DMS53 treated with DMSO at 0.1 percent for 48 hours (cell line): ENCODE measurements around the gene CEP250.
"Not testable (repeated sequence)": the region's sequence is repeated elsewhere in the genome, so short reads cannot be mapped to it uniquely, and the experiment has no call there.

Experiments
- DNase-seq: peaks from one replicate; lab custom pipeline; 2025; ENCODE audit not compliant: unreplicated experiment; lab: John Stamatoyannopoulos, UW

The CEP250 gene

GRCh38 chr20:35451295-35451694, 4.1 kb upstream of the CEP250 start:
- DNase-seq: peak; percentile 60

- no peak for DNase-seq
Observed at GRCh38 chr20:35453647-35454046, 1.8 kb upstream of the CEP250 start.

- not testable (repeated sequence) for DNase-seq
Observed at GRCh38 chr20:35456700-35457099, 1.3 kb downstream of the CEP250 start.

- not testable (repeated sequence) for DNase-seq
Observed at GRCh38 chr20:35457539-35457938, 2.1 kb downstream of the CEP250 start.

GRCh38 chr20:35458388-35458787, 3.0 kb downstream of the CEP250 start:
- DNase-seq: no peak

GRCh38 chr20:35461620-35462019, 6.2 kb downstream of the CEP250 start:
- peak; percentile 41 for DNase-seq

DNA sequence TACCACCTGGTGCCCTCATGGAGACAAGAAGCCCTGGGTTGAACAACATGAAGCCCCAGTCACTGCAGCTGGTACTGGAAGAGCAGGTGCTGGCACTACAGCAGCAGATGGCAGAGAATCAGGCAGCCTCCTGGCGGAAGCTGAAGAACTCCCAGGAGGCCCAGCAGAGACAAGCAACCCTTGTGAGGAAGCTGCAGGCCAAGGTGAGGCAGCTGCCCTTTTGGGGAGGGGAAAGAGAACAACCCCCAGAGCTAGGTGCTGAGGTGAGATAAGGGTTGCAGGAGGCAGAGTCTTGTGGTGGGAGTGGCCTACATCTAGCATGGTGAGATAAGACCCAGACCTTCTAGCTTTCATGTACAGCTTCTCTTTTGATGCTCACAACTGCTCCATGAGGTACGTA, 7.0 kb downstream of the CEP250 start:
- DNase-seq: peak; percentile 60

DNA sequence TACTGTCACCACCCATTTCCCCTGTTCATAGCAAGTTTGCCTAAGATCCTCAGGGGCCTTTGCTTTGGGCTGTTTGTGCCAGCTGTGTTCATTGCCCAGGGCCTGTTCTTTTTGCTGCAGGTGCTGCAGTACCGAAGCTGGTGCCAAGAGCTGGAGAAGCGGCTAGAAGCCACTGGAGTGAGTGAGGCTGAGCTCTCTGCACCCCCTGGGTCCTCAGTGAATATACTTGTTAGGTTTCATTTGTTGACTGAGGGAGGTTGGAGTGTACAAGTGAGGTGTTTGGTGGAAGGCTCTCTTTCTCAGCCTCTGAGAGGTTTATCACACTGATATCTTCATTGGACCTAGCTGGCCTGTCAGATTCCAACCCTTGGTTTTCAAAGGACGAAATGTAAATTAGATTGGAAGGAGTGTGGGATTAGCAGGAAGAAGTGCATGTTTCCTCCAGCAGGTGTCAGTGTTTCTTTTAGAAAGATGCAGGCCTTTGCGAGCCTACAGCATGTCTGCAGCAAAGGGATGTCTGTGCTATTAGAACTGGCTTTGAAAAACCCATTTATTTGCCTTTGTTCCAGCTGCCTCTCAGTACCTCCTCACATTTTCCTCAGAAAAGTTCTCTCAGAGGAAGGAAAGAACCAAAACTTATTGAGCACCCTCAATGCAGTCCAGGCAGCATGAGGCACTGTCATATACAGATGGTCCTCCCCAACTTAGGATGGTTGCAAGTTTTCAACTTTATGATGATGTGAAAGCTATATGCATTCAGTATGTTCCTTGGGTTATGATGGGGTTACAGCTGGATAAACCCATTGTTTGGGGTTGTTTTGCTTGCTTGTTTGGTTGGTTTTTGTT, 8.3 kb downstream of the CEP250 start:
- peak; percentile 53 for DNase-seq

DNA sequence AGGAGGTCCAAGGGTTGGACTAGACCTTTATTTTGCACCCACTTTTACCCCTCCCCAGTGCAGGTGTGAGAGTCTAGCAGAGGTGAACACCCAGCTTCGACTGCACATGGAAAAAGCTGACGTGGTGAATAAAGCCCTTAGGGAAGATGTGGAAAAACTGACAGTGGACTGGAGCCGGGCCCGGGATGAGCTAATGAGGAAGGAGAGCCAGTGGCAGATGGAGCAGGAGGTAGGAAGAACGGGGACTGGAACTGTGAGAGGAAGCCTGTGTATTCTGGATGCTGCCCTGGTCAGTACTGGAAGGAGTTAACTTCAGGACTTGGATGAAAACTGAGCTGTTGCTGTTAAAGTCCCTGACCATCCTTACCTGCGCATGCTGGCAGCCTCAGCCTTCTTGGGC, 10.6 kb downstream of the CEP250 start:
- DNase-seq: no peak

- DNase-seq: no peak
Observed at GRCh38 chr20:35466856-35467255, 11.5 kb downstream of the CEP250 start.

DNA sequence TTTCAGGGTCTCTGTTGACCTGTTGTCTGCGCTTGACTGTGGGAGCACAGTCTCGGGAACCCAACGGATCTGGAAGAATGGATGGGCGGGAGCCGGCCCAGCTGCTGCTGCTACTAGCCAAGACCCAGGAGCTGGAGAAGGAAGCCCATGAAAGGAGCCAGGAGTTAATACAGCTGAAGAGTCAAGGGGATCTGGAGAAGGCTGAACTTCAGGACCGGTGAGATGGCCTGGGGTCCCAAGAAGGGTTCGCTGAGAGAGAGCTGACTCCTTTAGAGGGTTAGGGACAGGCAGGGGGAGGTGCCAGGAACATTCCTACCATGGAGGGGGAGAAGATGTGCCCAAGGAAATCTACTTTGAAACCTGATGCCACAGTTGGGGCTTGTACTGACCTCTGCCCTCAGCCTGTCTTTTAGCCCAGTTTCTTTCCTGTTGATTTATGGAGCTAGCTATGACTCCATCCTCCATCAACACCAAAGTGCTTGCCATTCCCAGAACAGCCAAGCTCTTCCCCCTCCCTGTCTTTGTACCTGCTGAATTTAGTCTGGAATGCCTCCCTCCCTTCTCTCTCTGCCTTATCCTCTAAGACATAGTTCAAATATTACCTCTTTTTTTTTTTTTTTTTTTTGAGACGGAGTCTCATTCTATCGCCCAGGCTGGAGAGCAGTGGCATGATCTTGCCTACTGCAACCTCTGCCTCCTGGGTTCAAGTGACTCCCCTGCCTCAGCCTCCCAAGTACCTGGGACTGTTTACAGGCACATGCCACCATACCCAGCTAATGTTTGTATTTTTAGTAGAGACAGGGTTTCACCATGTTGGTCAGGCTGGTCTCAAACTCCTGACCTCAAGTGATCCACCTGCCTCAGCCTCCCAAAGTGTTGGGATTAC, 12.2 kb downstream of the CEP250 start:
- no peak for DNase-seq

- no peak for DNase-seq
Observed at GRCh38 chr20:35468671-35469334, 13.4 kb downstream of the CEP250 start.

DNA sequence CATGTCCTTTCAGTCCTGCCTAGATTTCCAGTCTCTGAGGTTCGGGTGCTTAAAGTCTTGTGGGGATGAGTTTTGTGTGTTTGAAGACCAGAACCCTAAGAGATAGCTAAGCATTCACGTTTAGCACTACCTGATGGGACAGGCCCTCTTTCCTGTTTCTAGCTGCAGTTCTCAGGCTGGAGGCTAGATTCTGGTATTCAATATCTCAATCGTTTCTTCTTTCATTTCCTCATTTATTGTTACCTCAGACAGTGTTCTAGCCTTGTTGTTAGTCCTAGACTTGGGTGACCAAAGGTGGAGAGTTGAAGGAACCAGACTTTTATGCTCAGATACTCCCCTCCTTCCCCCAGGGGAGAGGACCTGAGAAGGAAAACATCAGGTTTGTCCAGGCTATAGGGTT, 16.8 kb downstream of the CEP250 start:
- DNase-seq: no peak

DNA sequence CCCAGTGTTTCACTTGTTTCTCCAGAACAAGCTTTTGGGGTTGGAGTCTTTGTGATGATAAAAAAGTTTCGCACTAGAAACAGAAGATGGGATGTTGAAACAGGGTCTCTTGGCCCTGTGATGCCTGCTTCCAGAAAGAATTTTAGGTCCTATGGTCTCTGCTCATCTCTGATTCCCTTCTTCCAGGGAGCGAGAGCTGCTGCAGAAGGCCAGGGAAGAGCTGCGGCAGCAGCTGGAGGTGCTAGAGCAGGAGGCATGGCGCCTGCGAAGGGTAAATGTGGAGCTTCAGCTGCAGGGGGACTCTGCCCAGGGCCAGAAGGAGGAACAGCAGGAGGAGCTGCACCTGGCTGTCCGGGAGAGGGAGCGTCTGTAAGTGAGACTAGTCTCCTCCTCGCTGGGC, 18.3 kb downstream of the CEP250 start:
- no peak for DNase-seq

GRCh38 chr20:35474303-35474871, 19.0 kb downstream of the CEP250 start:
- no peak for DNase-seq

GRCh38 chr20:35476288-35476687, 20.9 kb downstream of the CEP250 start:
- no peak for DNase-seq

DNA sequence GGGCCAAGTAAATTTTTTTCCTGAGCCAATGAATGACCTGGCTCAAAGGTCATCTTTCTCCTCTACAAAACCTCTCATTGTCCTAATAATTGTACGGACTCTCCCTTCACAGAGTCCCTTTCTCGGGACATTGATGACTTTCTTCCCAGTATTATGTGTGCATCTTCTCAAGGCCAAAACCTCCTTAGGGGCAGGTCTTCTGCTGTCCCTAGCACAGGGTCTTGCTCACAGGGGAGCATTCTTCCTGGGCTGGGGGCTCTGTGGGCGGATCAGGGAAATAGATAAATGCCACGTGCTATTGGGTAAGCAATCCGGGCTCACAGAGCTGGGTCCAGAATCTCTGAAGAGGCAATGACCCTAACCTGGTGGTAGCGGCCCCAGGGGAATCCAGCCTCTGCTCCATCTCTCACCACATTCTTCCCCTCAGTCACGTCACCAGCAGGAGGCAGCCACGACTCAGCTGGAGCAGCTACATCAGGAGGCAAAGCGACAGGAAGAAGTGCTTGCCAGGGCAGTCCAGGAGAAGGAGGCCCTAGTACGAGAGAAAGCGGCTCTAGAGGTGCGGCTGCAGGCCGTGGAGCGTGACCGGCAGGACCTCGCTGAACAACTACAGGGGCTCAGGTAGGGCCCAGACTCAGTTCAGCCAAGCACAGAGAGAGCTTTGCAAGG, 23.5 kb downstream of the CEP250 start:
- DNase-seq: no peak

DNA sequence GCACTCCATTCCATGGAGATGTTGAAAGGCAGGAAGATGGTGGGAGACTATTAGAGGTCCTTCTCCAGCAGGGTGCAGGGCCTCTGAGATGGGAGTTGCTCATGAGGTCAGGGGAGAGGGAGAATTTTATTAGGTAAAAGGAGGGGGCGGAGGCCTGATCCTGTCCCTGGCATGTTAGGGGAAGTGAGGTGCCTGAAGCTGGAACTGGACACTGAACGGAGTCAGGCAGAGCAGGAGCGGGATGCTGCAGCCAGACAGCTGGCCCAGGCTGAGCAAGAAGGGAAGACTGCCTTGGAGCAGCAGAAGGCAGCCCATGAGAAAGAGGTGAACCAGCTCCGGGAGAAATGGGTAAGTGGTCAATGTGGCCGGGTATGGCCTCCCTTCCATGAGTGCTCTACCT, 24.4 kb downstream of the CEP250 start:
- DNase-seq: no peak

- DNase-seq: no peak
Observed at GRCh38 chr20:35487479-35487878, 32.1 kb downstream of the CEP250 start.

DNA sequence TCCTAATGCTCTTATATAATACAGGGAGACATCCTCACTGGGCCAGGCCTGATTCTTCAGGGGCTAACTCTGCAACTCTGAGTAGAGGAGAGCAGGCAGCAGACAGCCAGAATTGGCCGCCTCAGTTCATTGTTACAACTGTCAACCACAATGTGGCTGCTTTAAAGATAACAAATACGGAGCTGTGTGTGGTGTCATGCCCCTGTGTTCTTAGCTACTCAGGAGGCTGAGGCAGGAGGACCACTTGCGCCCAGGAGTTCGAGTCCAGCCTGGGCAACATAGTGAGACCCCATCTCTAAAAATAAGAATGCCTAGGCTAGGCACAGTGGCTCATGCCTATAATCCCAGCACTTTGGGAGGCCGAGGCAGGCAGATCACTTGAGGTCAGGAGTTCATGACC, 34.3 kb downstream of the CEP250 start:
- DNase-seq: no peak

- DNase-seq: no peak
Observed at GRCh38 chr20:35490736-35491181, 35.4 kb downstream of the CEP250 start.
